EL (cell line): Measurements from ENCODE around the gene MAP4K3.
A peak's percentile ranks its signal among the peaks of the same experiment; 100 is the strongest.
"Not testable (repeated sequence)": the region's sequence is repeated elsewhere in the genome, so short reads cannot be mapped to it uniquely, and the experiment has no call there.

Source experiments
- DNase-seq: peaks from one replicate; pipeline ENCODE4 v3.0.0-alpha.2; 2016

Gene MAP4K3

DNA sequence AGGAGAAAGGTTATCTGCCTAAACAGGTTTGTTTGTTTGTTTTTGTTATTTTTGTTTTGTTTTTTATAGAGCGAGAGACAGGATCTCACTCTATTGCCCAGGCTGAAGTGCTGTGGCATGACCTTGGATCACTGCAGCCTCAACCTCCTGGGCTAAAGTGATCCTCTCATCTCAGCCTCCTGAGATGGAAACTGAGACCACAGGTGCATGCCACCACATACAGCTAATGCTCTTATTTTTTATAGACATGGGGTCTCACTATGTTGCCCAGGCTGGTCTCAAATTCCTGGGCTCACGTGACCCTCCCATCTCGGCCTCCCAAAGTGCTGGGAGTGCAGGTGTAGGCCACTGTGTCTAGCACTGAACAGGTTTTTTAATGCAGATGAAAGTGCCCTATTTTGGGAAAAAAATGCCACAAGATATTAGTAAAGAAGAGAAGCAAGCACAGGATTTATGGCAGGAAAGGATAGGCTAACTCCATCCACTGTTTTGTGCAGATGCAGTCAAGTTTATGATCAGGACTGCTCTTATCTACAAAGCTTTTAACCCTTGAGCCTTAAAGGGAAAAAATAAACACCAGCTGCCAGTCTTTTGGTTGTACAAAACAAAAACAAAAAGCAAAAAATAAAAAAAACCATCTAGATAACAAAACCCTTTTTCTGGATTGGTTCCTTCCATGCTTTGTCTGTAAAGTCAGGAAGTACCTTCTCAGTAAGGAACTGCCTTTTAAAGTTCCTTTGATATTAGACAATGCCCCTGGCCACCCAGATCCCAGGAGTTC, 29.4 kb downstream of the MAP4K3 start:
- no peak for DNase-seq

DNA sequence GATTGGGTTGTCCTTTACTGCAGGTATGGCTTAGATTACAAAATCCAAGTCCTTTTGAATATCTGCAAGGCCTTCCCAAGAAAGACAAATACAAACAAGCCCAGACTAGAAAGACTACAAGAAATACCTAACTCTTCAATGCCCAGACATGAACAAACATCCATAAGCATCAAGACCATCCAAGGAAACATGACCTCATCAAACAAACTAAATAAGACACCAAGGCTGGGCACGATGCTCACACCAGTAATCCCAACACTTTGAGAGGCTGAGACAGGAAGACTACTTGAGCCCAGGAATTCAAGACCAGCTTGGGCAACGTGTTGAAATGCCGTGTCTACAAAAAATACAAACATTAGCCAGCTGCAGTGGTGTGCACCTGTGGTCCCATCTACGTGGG, 31.7 kb downstream of the MAP4K3 start:
- DNase-seq: no peak

DNA sequence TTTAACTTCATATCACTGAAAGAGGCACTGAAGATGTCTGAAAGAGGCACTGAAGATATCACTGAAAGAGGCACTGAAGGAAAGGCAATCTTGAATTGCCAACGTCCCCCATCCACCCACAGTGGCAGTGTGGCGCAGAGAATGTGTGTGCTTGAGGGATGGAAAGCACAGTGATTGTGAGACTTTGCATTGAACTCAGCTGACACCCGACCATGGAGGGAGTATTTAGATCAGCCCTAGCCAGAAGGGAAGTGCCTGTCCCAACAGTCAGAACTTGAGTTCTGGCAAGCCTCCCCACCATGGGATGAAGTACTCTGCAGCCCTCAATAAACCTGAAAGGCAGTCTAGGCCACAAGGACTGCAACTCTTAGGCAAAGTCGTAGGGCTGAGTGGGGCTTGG, 33.8 kb downstream of the MAP4K3 start:
- DNase-seq: no peak

DNA sequence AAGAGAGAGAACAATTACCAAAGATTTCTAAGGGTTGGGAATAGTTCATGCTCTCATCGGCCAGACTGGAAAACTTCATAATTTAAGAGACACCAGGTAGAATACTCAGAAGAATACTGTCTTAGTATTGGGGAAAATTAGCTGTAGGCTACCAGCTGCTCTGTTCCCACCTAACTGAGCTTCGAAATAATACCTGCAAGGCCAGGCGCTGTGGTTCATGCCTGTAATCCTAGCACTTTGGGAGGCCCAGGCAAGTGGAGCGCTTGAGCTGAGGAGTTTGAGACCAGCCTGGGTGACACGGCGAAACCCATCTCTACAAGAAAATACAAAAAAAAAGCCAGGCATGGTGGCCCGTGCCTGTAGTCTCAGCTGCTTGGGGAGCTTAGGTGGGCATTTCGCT, 35.8 kb downstream of the MAP4K3 start:
- DNase-seq: no peak

DNA sequence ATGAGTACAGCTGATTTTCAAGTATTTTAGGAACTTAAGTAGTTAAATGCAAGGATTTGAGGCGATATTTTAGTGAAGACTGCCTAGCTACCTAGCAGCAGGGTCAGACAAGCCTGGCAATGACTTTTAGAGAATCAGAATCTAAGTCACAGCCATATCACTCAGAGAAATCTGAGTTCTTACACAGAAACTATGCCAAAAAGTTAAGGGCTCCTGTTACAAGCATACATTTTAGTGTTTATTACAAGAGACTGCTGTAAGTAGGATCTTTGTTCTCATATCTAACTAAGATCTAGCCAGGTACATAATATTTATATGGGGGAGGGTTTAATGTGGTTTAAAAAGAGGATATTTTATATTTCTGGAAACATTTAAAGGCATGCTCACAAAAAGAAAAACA, 37.5 kb downstream of the MAP4K3 start:
- DNase-seq: no peak

DNA sequence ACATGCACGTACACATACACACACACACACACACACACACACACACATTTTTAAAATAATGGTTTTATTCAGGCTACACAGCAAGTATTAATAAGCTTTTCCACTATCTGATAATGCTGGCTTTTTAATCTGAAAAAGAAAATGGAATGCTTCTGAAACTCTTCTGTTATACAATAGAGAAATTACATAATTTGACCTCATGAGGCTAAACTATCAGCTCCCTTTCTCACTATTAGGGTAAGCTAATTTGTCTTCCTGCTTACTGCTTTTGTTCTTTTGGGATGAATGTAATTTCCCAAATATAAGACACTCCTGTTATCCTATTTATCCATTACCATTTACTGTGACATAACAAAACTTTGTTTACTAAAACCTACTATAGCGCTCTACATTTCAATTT, 41.8 kb downstream of the MAP4K3 start:
- DNase-seq: no peak

DNA sequence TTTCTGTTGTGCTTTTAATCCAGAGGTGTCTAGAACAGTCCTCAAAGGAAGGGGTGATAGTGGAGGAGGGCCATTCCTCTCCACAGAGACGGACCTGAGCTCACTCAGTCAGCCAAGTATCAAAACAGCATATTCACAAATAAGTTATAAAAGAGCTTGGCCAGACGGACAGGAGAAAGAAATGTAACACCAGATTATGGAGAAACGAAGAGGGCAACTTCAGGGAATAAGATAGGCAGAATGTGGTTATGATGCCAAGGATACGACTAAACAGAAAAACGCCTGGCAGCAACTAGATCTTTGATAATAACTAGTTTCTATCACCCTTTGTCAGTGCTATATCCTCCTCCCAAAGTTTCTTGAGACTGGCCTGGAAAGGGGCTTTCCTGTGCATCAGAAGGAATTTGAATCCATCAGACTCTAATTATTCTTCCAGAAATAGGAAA, 42.5 kb downstream of the MAP4K3 start:
- DNase-seq: peak; percentile 29

DNA sequence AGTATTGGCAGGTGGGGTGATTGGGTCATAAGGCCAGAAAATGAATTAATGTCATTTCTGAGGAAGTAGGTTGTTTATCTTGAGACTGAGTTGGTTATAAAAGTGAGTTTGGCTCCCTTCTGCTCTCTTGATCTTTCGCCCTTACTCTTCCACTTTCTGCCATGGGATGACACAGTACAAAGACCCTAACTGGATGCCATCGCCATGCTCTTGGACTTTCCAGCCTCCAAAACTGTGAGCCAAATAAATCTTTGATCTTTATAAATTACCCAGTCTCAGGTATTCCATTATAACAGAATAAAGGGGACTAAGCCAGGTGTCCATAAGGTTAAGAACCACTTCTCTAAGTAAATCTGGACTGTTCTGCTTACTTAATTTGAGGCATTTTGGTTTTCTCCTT, 44.4 kb downstream of the MAP4K3 start:
- DNase-seq: no peak

DNA sequence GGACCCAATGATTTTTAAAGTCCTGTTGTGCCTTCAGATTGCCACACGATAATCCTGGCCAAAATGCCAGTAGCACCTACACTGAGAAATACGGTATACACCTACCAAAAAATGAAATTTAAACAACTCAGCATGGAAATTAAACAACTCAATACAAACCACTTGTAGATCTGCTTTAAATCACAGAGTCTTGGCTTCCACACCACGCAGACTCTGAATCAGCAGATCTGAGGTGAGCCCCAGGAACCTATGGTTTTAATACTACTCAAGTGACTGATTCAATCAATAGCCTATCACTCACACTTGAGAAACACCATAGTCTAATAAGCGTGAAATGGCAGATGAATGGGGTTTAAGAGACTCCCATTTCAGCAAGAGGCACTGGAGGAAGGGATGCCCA, 46.9 kb downstream of the MAP4K3 start:
- no peak for DNase-seq

DNA sequence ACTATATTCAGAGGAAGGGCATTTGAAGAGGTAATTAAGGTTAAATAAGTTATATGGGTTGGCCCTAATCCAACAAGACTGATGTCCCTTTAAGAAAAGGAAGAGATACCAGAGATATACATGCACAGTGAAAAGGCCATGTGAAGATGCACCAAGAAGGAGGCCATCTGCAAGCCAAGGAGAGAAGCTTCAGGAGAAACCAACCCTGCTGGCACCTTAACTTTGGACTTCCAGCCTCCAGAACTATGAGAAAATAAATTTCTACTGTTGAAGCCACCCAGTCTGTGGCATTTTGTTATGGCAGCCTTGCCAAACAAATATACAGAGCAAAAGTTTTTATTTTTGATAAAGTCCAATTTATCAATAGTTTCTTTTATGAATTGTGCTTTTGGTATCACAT, 51.0 kb downstream of the MAP4K3 start:
- DNase-seq: no peak

DNA sequence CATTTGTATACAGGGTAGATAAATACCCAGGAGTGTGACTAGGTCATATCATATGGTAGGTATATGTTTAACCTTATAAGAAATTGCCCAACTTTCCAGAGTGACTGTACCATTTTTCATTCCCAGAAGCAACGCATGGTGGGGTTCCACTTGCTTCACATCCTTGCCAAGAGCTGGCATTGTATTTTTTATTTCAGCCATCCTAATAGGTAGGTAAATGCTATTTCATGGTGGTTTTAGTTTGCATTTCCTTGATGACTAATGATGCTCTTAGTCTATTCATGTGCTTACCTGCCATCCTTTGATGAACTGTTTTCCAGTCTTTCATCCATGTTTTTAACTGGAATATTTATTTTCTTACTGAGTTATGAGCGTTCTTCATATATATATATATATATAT, 51.9 kb downstream of the MAP4K3 start:
- DNase-seq: no peak

DNA sequence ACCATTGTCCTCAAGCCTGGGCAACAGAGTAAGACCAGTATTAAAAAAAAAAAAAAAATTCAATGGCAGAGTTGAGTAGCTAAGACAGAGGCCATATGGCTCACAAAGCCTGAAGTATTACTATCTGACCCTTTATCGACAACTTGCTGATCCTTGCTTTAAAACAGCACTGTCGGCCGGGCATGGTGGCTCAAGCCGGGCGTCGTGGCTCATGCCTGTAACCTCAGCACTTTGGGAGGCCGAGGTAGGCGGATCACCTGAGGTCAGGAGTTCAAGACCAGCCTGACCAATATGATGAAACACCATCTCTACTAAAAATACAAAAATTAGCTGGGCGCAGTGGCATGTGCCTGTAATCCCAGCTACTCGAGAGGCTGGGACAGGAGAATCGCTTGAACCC, 53.0 kb downstream of the MAP4K3 start:
- DNase-seq: not testable (repeated sequence)

DNA sequence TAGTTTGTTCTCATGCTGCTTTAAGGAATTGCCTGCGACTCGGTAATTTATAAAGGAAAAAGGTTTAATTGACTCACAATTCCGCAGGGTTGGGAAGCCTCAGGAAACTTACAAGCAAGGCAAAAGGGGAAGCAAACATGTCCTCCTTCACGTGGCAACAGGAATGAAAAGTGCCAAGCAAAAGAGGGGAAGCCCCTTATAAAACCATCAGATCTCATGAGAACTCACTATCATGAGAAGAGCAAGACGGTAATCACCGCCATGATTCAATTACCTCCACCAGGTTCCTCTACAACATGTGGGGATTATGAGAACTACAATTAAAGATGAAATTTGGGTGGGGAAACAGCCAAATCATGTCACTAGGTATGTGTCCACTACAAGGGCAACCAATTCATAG, 53.9 kb downstream of the MAP4K3 start:
- DNase-seq: no peak

DNA sequence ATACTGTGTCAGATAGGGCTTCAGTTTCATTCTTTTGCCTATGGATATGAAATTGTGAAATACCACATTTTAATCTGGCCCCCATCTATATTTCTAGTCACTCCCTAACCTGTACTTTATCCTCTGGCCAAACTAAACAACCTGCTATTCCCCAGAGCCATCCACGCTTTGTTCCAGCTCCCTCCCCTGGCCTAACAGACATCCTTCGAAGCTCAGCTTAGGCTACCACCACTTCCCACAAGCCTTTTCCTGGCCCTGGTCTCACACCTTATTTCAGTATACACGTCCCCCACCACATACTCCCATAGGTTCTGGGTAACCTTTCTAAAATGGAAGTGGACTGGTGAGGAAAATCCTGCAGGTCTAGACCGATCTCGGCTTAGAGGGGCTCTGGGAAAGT, 55.4 kb downstream of the MAP4K3 start:
- DNase-seq: no peak

DNA sequence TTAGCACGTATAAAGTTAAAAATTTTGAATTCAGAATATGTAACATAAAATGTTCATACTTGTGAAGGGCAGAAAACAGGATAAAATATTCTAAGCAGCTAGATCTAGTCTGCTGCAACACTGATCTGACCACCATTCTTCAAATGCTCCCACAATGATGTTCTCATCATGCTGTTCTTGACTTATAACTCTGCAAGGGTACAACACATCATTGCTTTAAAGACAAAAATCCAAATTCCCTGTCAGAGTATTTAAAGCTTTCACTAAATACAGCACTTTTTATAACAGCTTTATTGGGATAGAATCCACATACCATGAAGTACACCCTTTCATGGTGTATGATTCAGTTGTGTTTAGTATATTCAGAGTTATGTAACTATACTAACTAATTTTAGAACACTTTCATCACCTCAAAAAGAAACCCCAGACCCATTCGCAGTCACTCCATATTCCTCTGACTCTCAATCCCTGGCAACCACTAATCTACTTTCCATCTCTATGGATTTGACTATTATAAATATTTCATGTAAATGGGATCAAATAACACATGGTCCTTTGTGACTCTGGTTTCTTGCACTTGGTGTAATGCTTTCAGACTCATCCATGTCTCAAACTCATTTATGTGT, 56.4 kb downstream of the MAP4K3 start:
- DNase-seq: peak; percentile 8

DNA sequence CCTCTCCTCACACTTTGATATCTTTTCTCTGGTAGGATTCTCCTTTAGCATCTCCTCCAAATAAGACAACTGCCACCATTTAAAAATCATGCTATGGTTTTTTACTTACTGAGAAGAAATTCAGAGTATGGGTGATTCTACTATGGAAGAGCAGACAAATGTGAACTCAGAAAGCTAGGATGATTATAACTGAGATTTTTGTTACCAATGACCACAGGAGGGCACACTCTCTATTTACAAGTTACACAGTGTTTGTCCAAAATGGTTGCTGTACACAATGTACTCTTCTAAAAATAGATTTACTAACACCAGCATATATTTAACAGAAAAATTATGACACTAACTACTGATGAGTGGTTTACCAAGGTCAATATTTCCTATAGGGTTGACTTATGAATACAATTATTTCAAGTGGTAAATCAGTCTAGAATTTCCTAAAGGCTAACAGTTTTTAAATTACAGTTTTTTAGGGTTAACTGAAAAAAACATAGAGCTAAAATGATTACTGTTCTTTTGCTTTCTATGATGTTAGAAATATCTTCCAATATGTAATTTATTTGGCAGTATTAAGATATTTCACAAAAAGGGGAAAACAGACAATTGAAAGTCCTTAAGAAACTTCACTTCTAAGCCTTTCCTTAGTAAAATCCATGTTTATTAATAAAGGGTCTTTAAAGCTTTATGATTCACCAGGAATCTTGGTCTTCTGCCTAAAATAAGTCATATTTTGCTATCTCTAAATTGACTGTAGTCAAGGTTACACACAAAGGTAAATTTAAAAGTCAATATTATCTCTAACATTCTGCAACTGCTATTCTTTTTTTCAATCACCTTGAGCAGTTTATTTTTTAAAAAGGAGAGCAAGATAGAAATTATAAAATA, 57.2 kb downstream of the MAP4K3 start:
- DNase-seq: peak; percentile 57

DNA sequence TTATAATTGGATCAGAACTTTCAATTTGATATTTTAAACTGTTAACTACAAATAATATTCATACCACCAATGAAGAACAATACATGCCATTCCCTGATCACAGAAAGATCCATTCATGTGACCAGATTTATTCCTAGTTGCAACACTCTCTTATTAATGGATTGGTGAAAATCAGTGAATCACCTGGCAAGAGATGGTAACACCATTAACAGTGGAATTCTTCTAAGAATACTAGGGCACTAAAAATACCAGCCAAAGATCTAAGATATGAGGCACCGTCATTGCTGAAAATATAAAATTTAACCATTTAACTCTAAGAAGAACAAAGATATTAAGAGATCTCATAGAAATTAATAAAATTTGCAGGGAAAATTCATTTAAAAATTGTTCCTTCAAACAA, 58.1 kb downstream of the MAP4K3 start:
- DNase-seq: no peak

DNA sequence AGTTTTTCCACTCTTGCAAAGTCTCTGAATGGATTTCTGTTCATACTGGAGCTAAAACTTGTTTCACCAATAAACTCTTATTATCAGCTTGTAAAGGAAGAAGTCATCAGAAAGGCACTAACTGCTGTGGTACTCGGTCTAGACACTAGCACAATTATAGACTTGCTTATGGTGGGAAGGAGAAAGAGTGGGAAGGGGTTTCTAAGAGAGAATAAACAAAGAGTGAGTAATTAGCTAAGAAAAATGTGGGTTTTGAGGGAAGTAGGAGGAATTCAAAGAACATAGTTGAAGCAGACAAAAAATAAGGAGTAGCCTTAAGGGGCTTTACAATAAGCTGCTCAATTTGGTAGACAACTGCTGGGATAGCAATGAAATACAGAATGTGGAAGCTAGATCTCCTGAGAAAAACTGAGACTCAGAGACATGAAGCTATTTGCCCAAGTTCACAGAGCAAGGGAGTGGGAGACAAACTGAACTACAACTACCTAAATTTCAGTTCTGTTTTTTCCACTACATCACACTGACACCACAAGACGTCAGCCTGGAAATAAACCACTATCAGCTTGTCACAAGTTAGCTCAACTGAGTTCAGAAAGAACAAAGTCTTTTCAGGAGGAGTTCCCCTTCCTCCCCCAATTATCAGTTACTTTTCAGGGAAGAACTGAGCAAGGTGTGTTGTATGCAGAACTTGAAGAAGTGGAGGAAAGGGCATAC, 59.7 kb downstream of the MAP4K3 start:
- no peak for DNase-seq

DNA sequence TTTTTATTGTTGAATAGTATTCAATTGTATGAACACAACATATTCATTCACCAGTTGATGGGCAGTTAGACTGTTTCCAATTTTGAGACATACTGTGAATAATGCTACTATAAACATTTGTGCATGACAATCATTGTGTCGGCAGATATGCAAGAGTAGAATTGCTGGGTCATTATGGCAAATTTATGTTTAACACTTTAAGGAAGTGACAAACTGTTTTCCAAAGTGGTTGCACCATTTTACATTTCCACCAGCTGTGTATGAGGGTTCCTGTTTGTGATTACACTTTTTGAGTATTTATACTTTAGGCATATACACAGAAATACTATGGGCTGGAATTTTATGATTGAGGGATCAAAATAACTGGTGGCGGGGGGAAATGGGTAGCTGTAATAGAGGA, 61.2 kb downstream of the MAP4K3 start:
- DNase-seq: no peak

DNA sequence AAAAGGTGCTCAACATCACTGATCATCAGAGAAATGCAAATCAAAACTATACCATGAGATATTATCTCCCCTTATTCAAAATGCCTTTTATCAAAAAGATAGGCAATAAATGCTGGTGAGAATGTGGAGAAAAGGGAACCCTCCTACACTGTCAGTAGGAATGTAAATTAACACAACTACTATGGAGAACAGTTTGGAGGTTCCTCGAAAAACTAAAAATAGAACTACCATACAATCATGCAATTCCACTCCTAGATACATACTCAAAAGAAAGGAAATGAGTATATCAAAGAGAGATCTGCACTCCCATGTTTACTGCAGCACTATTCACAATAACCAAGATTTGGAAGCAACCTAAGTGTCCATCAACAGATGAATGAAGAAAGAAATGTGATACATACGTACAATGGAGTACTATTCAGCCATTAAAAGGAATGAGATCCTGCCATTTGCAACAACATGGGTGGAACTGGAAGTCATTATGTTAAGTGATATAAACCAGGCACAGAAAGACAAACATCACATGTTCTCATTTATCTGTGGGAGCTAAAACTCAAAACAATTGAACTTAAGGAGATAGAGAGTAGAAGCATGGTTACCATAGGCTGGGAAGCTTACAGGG, 63.8 kb downstream of the MAP4K3 start:
- no peak for DNase-seq

DNA sequence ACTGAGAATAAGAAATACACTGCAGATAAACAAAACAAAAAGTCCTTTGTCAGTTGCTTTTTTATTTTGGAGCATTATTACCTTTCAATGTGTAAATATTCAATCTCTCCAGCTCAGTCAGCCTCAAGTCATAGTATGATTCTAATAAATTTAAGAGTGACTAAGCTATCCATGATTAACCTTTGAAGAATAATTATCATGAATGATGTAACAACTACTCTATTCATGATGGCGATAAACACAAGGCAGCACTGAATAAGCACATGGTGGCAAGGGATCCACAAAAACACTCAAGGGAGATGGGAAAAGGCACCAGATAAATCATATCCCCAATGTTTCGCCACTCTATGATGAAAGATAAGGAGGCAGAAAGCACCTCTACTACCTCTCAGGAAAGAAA, 67.0 kb downstream of the MAP4K3 start:
- no peak for DNase-seq

DNA sequence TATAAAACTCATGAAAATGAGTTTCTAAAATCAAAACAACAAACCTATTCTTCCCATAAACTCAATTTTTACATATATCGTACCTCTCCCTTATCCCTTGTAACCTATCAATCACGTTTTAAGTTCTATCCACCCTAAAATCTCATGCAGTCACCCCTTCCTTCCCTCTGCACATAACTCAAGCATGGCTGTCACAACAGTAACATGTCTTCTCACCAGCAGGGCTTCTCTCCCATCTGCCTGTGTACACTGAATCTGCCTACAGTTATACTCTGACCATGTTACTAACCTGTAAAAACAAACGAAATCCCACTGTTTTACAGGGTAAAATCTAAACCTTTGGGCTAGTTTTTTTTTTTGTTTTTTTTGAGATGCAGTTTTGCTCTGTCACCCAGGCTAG, 68.2 kb downstream of the MAP4K3 start:
- DNase-seq: no peak

DNA sequence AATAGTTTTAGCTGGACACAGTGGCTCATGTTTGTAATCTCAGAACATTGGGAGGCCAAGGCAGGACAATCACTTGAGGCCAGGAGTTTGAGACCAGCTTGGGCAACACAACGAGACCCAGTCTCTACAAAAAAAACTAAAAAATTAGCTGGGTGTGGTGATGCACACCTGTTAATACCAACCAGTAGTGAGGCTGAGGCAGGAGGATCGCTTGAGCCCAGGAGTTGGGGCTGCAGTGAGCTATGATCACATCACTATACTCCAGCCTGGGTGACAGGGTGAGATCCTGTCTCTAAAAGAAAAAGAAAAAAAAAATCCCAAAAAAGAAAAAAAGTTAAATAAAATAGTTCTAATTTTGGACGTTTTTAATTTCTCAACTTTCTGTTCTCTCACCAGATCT, 68.7 kb downstream of the MAP4K3 start:
- DNase-seq: no peak
